HG02852 (cell line): ENCODE measurements around the gene THUMPD3.

Source experiments
- ATAC-seq: cut with Tn5 transposase; IDR thresholded peaks from one replicate; pipeline ENCODE4 v1.9.1; 2021; ENCODE audit warnings: mild to moderate bottlenecking, moderate library complexity; ENCODE audit not compliant: unreplicated experiment

THUMPD3 gene

GRCh38 chr3:9362731-9363530, at the start of gene THUMPD3:
THUMPD3 (plus strand) TSS chr3:9363054; CDS start chr3:9365069, 2,015 bp downstream.
- peak; percentile 99 for ATAC-seq

- ATAC-seq = no peak
Observed at GRCh38 chr3:9314796-9315195, 48.1 kb upstream of the THUMPD3 start.

GRCh38 chr3:9316881-9317361, 45.9 kb upstream of the THUMPD3 start:
- ATAC-seq = no peak

- ATAC-seq = no peak
Observed at GRCh38 chr3:9322780-9323179, 40.1 kb upstream of the THUMPD3 start.

- no peak for ATAC-seq
Observed at GRCh38 chr3:9324944-9325343, 37.9 kb upstream of the THUMPD3 start.

- ATAC-seq = no peak
Observed at GRCh38 chr3:9327578-9327977, 35.3 kb upstream of the THUMPD3 start.

GRCh38 chr3:9330166-9330703, 32.6 kb upstream of the THUMPD3 start:
- ATAC-seq = no peak

GRCh38 chr3:9331171-9331570, 31.7 kb upstream of the THUMPD3 start:
- ATAC-seq = no peak

- no peak for ATAC-seq
Observed at GRCh38 chr3:9332250-9333030, 30.4 kb upstream of the THUMPD3 start.

- ATAC-seq = no peak
Observed at GRCh38 chr3:9339761-9340471, 22.9 kb upstream of the THUMPD3 start.

GRCh38 chr3:9340472-9340902, 22.4 kb upstream of the THUMPD3 start:
- no peak for ATAC-seq

GRCh38 chr3:9342696-9343095, 20.2 kb upstream of the THUMPD3 start:
- no peak for ATAC-seq

GRCh38 chr3:9343115-9343514, 19.7 kb upstream of the THUMPD3 start:
- ATAC-seq = no peak

GRCh38 chr3:9345041-9345440, 17.8 kb upstream of the THUMPD3 start:
- no peak for ATAC-seq

GRCh38 chr3:9346141-9346540, 16.7 kb upstream of the THUMPD3 start:
- ATAC-seq = no peak

GRCh38 chr3:9347081-9347480, 15.8 kb upstream of the THUMPD3 start:
- ATAC-seq = no peak

- no peak for ATAC-seq
Observed at GRCh38 chr3:9347887-9348286, 15.0 kb upstream of the THUMPD3 start.

- no peak for ATAC-seq
Observed at GRCh38 chr3:9349321-9350117, 13.3 kb upstream of the THUMPD3 start.

GRCh38 chr3:9351709-9352126, 11.1 kb upstream of the THUMPD3 start:
- ATAC-seq = no peak
